GM12878 (cell line): ENCODE results near the gene ARHGEF33. TPM values are rescaled to one million over a fixed set of nuclear protein-coding genes. Genes with fewer than 3 reads are reported as not detected.

Experiments used
- polyA plus RNA-seq, 11 experiments: library from polyadenylated mRNA; depleted of rRNA in 4 of 11; unstranded in 6 of 11; stranded (reverse) in 5 of 11; fragments of >200 nt; fragmentation: Nextera tagmentation in 4 of 11; fragmentation: Illumina TruSeq in 1 of 11; extraction: Ambion mirVana in 4 of 11; extraction: Trizol in 1 of 11; gene quantifications; 1 replicate in 1 of 11; 2 replicates in 10 of 11; pipeline versions ENCODE4 v1.2.1 to v1.2.3, GENCODE V29; 2011 to 2016; ENCODE audit warnings: inconsistent platforms in 2 of 11, missing spikeins in 2 of 11, low read depth in 1 of 11
- small RNA-seq: library from RNA; depleted of rRNA; stranded (forward); fragments of <200 nt; gene quantifications from one replicate; pipeline ENCODE3, GENCODE V24; 2014
- total RNA-seq, 4 experiments: library from RNA; depleted of rRNA in 3 of 4; stranded (reverse); fragments of >200 nt in 3 of 4; fragmentation: Illumina TruSeq in 1 of 4; extraction: Trizol in 1 of 4; gene quantifications; 2 replicates each; pipeline versions ENCODE4 v1.2.1 to v1.2.3, GENCODE V29; 2013 to 2021

The ARHGEF33 gene
- total and polyA plus RNA-seq, 10 of the 15 experiments (the other 5 are each of a cell fraction or from before 2014, with no cell fraction given) = 0.01 to 0.08 (median 0.05) TPM; not detected in 4

Small RNA genes lying within 50 kb of the gene (small RNA-seq; reads per million reads assigned to genes)
- gene RN7SL96P = not detected
- not detected for gene RNU6-851P

Other genes starting within 250 kb of the ARHGEF33 start
- gene GALM, start 223.8 kb upstream of the ARHGEF33 start, total RNA-seq (2014; rRNA removed) = 1.1 and 1.6 TPM in 2 replicates
- 0.83 and 1.1 TPM in 2 replicates for gene GALM, start 223.8 kb upstream of the ARHGEF33 start, total RNA-seq (2014; rRNA removed; fragmentation: Illumina TruSeq; extraction: Trizol)
- 1.1 and 1.8 TPM in 2 replicates for gene GALM, start 223.8 kb upstream of the ARHGEF33 start, total RNA-seq (2021)
- 1.7 and 1.9 TPM in 2 replicates for gene GALM, start 223.8 kb upstream of the ARHGEF33 start, polyA plus RNA-seq (2011; rRNA removed)
- gene GALM, start 223.8 kb upstream of the ARHGEF33 start, polyA plus RNA-seq (2014; fragmentation: Illumina TruSeq; extraction: Trizol) = 0.74 and 1.4 TPM in 2 replicates
- gene GALM, start 223.8 kb upstream of the ARHGEF33 start, polyA plus RNA-seq (2014; fragmentation: Nextera tagmentation; extraction: Ambion mirVana) = 1 to 10 TPM; 1.5 to 1.7 TPM
- gene GALM, start 223.8 kb upstream of the ARHGEF33 start, polyA plus RNA-seq (2014; rRNA removed) = 1.1 and 2.0 TPM in 2 replicates
- gene GALM, start 223.8 kb upstream of the ARHGEF33 start, polyA plus RNA-seq (2016; fragmentation: Nextera tagmentation; extraction: Ambion mirVana) = 1 to 10 TPM; 3.9 to 4.0 TPM
- 205 and 241 TPM in 2 replicates for gene SRSF7, start 138.5 kb upstream of the ARHGEF33 start, total RNA-seq (2014; rRNA removed)
- gene SRSF7, start 138.5 kb upstream of the ARHGEF33 start, total RNA-seq (2014; rRNA removed; fragmentation: Illumina TruSeq; extraction: Trizol) = 352 and 361 TPM in 2 replicates
- 275 and 278 TPM in 2 replicates for gene SRSF7, start 138.5 kb upstream of the ARHGEF33 start, total RNA-seq (2021)
- 538 and 623 TPM in 2 replicates for gene SRSF7, start 138.5 kb upstream of the ARHGEF33 start, polyA plus RNA-seq (2011; rRNA removed)
- gene SRSF7, start 138.5 kb upstream of the ARHGEF33 start, polyA plus RNA-seq (2014; fragmentation: Illumina TruSeq; extraction: Trizol) = 315 and 320 TPM in 2 replicates
- gene SRSF7, start 138.5 kb upstream of the ARHGEF33 start, polyA plus RNA-seq (2014; fragmentation: Nextera tagmentation; extraction: Ambion mirVana) = 100 to 1,000 TPM; 753 to 785 TPM
- gene SRSF7, start 138.5 kb upstream of the ARHGEF33 start, polyA plus RNA-seq (2014; rRNA removed) = 282 and 313 TPM in 2 replicates
- 100 to 1,000 TPM; 456 to 494 TPM for gene SRSF7, start 138.5 kb upstream of the ARHGEF33 start, polyA plus RNA-seq (2016; fragmentation: Nextera tagmentation; extraction: Ambion mirVana)
- gene GEMIN6, start 111.7 kb upstream of the ARHGEF33 start, total RNA-seq (2014; rRNA removed) = 14.2 and 16.6 TPM in 2 replicates
- 23.8 and 24.1 TPM in 2 replicates for gene GEMIN6, start 111.7 kb upstream of the ARHGEF33 start, total RNA-seq (2014; rRNA removed; fragmentation: Illumina TruSeq; extraction: Trizol)
- 22.1 and 22.9 TPM in 2 replicates for gene GEMIN6, start 111.7 kb upstream of the ARHGEF33 start, total RNA-seq (2021)
- 28.4 and 38.0 TPM in 2 replicates for gene GEMIN6, start 111.7 kb upstream of the ARHGEF33 start, polyA plus RNA-seq (2011; rRNA removed)
- 16.6 and 25.6 TPM in 2 replicates for gene GEMIN6, start 111.7 kb upstream of the ARHGEF33 start, polyA plus RNA-seq (2014; fragmentation: Illumina TruSeq; extraction: Trizol)
- gene GEMIN6, start 111.7 kb upstream of the ARHGEF33 start, polyA plus RNA-seq (2014; fragmentation: Nextera tagmentation; extraction: Ambion mirVana) = 10 to 100 TPM; 63.4 to 67.6 TPM
- gene GEMIN6, start 111.7 kb upstream of the ARHGEF33 start, polyA plus RNA-seq (2014; rRNA removed) = 16.3 and 16.6 TPM in 2 replicates
- 10 to 100 TPM; 31.7 to 40.3 TPM for gene GEMIN6, start 111.7 kb upstream of the ARHGEF33 start, polyA plus RNA-seq (2016; fragmentation: Nextera tagmentation; extraction: Ambion mirVana)
- gene DHX57, start 13.9 kb upstream of the ARHGEF33 start, total RNA-seq (2014; rRNA removed) = 12.5 and 13.2 TPM in 2 replicates
- 17.9 and 18.0 TPM in 2 replicates for gene DHX57, start 13.9 kb upstream of the ARHGEF33 start, total RNA-seq (2014; rRNA removed; fragmentation: Illumina TruSeq; extraction: Trizol)
- gene DHX57, start 13.9 kb upstream of the ARHGEF33 start, total RNA-seq (2021) = 13.7 and 15.8 TPM in 2 replicates
- 16.2 and 17.5 TPM in 2 replicates for gene DHX57, start 13.9 kb upstream of the ARHGEF33 start, polyA plus RNA-seq (2011; rRNA removed)
- 15.8 and 20.9 TPM in 2 replicates for gene DHX57, start 13.9 kb upstream of the ARHGEF33 start, polyA plus RNA-seq (2014; fragmentation: Illumina TruSeq; extraction: Trizol)
- 1 to 10 TPM; 6.5 to 7.1 TPM for gene DHX57, start 13.9 kb upstream of the ARHGEF33 start, polyA plus RNA-seq (2014; fragmentation: Nextera tagmentation; extraction: Ambion mirVana)
- gene DHX57, start 13.9 kb upstream of the ARHGEF33 start, polyA plus RNA-seq (2014; rRNA removed) = 9.3 and 10.4 TPM in 2 replicates
- gene DHX57, start 13.9 kb upstream of the ARHGEF33 start, polyA plus RNA-seq (2016; fragmentation: Nextera tagmentation; extraction: Ambion mirVana) = 10 to 100 TPM; 16.5 to 18.0 TPM
- 2.8 and 4.4 TPM in 2 replicates for gene MORN2, start 13.9 kb upstream of the ARHGEF33 start, total RNA-seq (2014; rRNA removed)
- gene MORN2, start 13.9 kb upstream of the ARHGEF33 start, total RNA-seq (2014; rRNA removed; fragmentation: Illumina TruSeq; extraction: Trizol) = 7.6 and 8.4 TPM in 2 replicates
- gene MORN2, start 13.9 kb upstream of the ARHGEF33 start, total RNA-seq (2021) = 2.3 and 3.5 TPM in 2 replicates
- gene MORN2, start 13.9 kb upstream of the ARHGEF33 start, polyA plus RNA-seq (2011; rRNA removed) = 6.8 and 12.2 TPM in 2 replicates
- gene MORN2, start 13.9 kb upstream of the ARHGEF33 start, polyA plus RNA-seq (2014; fragmentation: Illumina TruSeq; extraction: Trizol) = 7.6 and 9.1 TPM in 2 replicates
- gene MORN2, start 13.9 kb upstream of the ARHGEF33 start, polyA plus RNA-seq (2014; fragmentation: Nextera tagmentation; extraction: Ambion mirVana) = 10 to 100 TPM; 18.7 to 19.2 TPM
- gene MORN2, start 13.9 kb upstream of the ARHGEF33 start, polyA plus RNA-seq (2014; rRNA removed) = 4.5 and 7.6 TPM in 2 replicates
- 10 to 100 TPM; 19.0 to 26.9 TPM for gene MORN2, start 13.9 kb upstream of the ARHGEF33 start, polyA plus RNA-seq (2016; fragmentation: Nextera tagmentation; extraction: Ambion mirVana)
- 6.9 and 8.6 TPM in 2 replicates for gene SOS1, start 231.2 kb downstream of the ARHGEF33 start, total RNA-seq (2014; rRNA removed)
- gene SOS1, start 231.2 kb downstream of the ARHGEF33 start, total RNA-seq (2014; rRNA removed; fragmentation: Illumina TruSeq; extraction: Trizol) = 12.7 and 13.2 TPM in 2 replicates
- gene SOS1, start 231.2 kb downstream of the ARHGEF33 start, total RNA-seq (2021) = 14.5 and 16.1 TPM in 2 replicates
- gene SOS1, start 231.2 kb downstream of the ARHGEF33 start, polyA plus RNA-seq (2011; rRNA removed) = 19.6 and 24.1 TPM in 2 replicates
- gene SOS1, start 231.2 kb downstream of the ARHGEF33 start, polyA plus RNA-seq (2014; fragmentation: Illumina TruSeq; extraction: Trizol) = 16.4 and 23.6 TPM in 2 replicates
- gene SOS1, start 231.2 kb downstream of the ARHGEF33 start, polyA plus RNA-seq (2014; fragmentation: Nextera tagmentation; extraction: Ambion mirVana) = 1 to 10 TPM; 2.1 TPM
- gene SOS1, start 231.2 kb downstream of the ARHGEF33 start, polyA plus RNA-seq (2014; rRNA removed) = 7.2 and 8.5 TPM in 2 replicates
- 1 to 10 TPM; 2.6 to 4.5 TPM for gene SOS1, start 231.2 kb downstream of the ARHGEF33 start, polyA plus RNA-seq (2016; fragmentation: Nextera tagmentation; extraction: Ambion mirVana)